A673 (cell line): Measurements from ENCODE around the gene ZNF41. TPM values are rescaled to one million over a fixed set of nuclear protein-coding genes. Genes with fewer than 3 reads are reported as not detected.
"Not testable (repeated sequence)": the region's sequence is repeated elsewhere in the genome, so short reads cannot be mapped to it uniquely, and the experiment has no call there.

Source experiments
- BruUV-seq: library from RNA; stranded (reverse); fragments of 400-500 nt; replicated peaks from 2 replicates; lab custom pipeline; 2021; lab: Mats Ljungman, UMichigan
- CTCF ChIA-PET: fragments of 300-600 bp; sonication (Branson Sonifier 250); formaldehyde crosslinking; loops from one replicate; lab custom pipeline; 2022; ENCODE audit warnings: antibody characterized with exemption; lab: Charles Lee
- POLR2A ChIA-PET: fragments of 300-600 bp; sonication (Branson Sonifier 250); formaldehyde crosslinking; loops from one replicate; lab custom pipeline; 2022; ENCODE audit warnings: antibody characterized with exemption; ENCODE audit not compliant: low non-redundant PET; lab: Charles Lee
- DNase-seq: peaks from one replicate; pipeline ENCODE4 v3.0.0-alpha.2; 2015; ENCODE audit warnings: low spot score
- H3K27ac ChIP-seq: fragments of 200-600 bp; sonication (generic); 2 replicates; pipeline ENCODE4 v1.5.1; 2016; ENCODE audit warnings: mixed run types, low read depth, mild to moderate bottlenecking, mixed read lengths, antibody characterized with exemption, low read length; ENCODE audit not compliant: poor library complexity, severe bottlenecking
- H3K27me3 ChIP-seq: fragments of 200-600 bp; sonication (generic); replicated peaks from 2 replicates; pipeline ENCODE4 v1.6.1; 2017; ENCODE audit warnings: mixed run types, low read depth, mild to moderate bottlenecking, mixed read lengths, antibody characterized with exemption, low read length; ENCODE audit not compliant: insufficient read depth, poor library complexity
- H3K36me3 ChIP-seq: fragments of 200-600 bp; sonication (generic); 2 replicates; pipeline ENCODE4 v1.6.1; 2016; ENCODE audit warnings: mixed run types, mild to moderate bottlenecking, mixed read lengths, antibody characterized with exemption, low read length; ENCODE audit not compliant: insufficient read depth, poor library complexity, severe bottlenecking
- H3K4me1 ChIP-seq: fragments of 200-600 bp; sonication (generic); 2 replicates; pipeline ENCODE4 v1.6.1; 2017; ENCODE audit warnings: mixed run types, mild to moderate bottlenecking, mixed read lengths, antibody characterized with exemption, low read length; ENCODE audit not compliant: insufficient read depth, poor library complexity, severe bottlenecking
- H3K4me3 ChIP-seq: fragments of 200-600 bp; sonication (generic); 2 replicates; pipeline ENCODE4 v1.5.1; 2016; ENCODE audit warnings: low read depth, mixed run types, mild to moderate bottlenecking, mixed read lengths, low read length; ENCODE audit not compliant: poor library complexity, severe bottlenecking
- H3K9me3 ChIP-seq: fragments of 200-600 bp; sonication (generic); 2 replicates; pipeline ENCODE4 v1.6.1; 2016; ENCODE audit warnings: mixed run types, low read depth, mild to moderate bottlenecking, mixed read lengths, antibody characterized with exemption, low read length; ENCODE audit not compliant: poor library complexity, severe bottlenecking
- CTCF ChIP-seq: fragments of 300-800, 200-600 bp; sonication (generic); conservative IDR thresholded peaks from 2 replicates; pipeline ENCODE4 v1.5.1; 2017; ENCODE audit warnings: low read depth, mild to moderate bottlenecking, antibody characterized with exemption, low read length, moderate library complexity, mixed read lengths
- EZH2 ChIP-seq: fragments of 200-600 bp; sonication (generic); IDR thresholded peaks from 2 replicates; pipeline ENCODE4 v1.6.1; 2017; ENCODE audit warnings: borderline replicate concordance, low read depth, mild to moderate bottlenecking, mixed read lengths, antibody characterized with exemption, low read length; ENCODE audit not compliant: poor library complexity, severe bottlenecking
- intact Hi-C: fragments of 100-400 bp; cut with micrococcal nuclease; formaldehyde crosslinking; loops from one replicate; pipeline ENCODE4 v1.10.0; 2022; ENCODE audit not compliant: unreplicated experiment
- total RNA-seq: library from RNA; stranded (reverse); gene quantifications from 2 replicates; pipeline ENCODE4 v1.2.3, GENCODE V29; 2021

The ZNF41 gene
- total RNA-seq, 1 experiment from 2014 or later: 6.4 TPM

- CTCF ChIA-PET: no interaction called here
- H3K36me3 ChIP-seq: no peaks in the 10 kb centered on the region
- H3K27me3 ChIP-seq: no peaks in the 10 kb centered on the region
- H3K9me3 ChIP-seq: no peaks in the 10 kb centered on the region
- intact Hi-C loops: loop anchor here (5.0 kb wide), 1 partner anchor 144 kb away; no protein-coding TSS in a partner anchor
- DNase-seq: no peak
- POLR2A ChIA-PET: no interaction called here
- no peak overlapping the region for H3K27ac ChIP-seq
- H3K4me3 ChIP-seq: no peak overlapping the region
- H3K4me1 ChIP-seq: peaks cover 13% of the 10 kb centered on the region
- no TSS peak for BruUV-seq
- TF ChIP-seq EZH2: no peak
- no peak for TF ChIP-seq CTCF
These were observed 15.4 kb upstream of the ZNF41 start for GRCh38 chrX:47498411-47498810.

GRCh38 chrX:47497271-47497888 is 14.4 kb upstream of the ZNF41 start:
- ChIA-PET CTCF (interaction anchor here (1.2 to 1.3 kb wide), 2 partner anchors 26 to 147 kb away, joined by 5 to 9 read pairs; no protein-coding TSS in a partner anchor), POLR2A (no interaction called here)
- TF ChIP-seq CTCF (peak; percentile 65), EZH2 (no peak)
- Histone ChIP-seq H3K9me3 (no peaks in the 10 kb centered on the region), H3K4me1 (peaks cover 13% of the 10 kb centered on the region), H3K4me3 (no peak overlapping the region), H3K27me3 (no peaks in the 10 kb centered on the region), H3K27ac (no peak overlapping the region), H3K36me3 (no peaks in the 10 kb centered on the region)
- BruUV-seq: no TSS peak
- peak; percentile 24 for DNase-seq
- intact Hi-C loops: loop anchor here (2.0 to 5.0 kb wide), 2 partner anchors 145 to 529 kb away; no protein-coding TSS in a partner anchor

GRCh38 chrX:47492133-47492532 is 9.1 kb upstream of the ZNF41 start:
- DNase-seq, POLR2A ChIA-PET, CTCF ChIA-PET: not testable (repeated sequence)

More at GRCh38 chrX:47492133-47492532, 9.1 kb upstream of the ZNF41 start:
- H3K4me1 ChIP-seq, H3K9me3 ChIP-seq, H3K4me3 ChIP-seq, H3K36me3 ChIP-seq, intact Hi-C loops, H3K27me3 ChIP-seq, H3K27ac ChIP-seq, BruUV-seq: not testable (repeated sequence)
